Prostate gland (tissue), 2 donors: ENCODE data around the gene MAGI2. TPM values are rescaled to one million over a fixed set of nuclear protein-coding genes. Genes with fewer than 3 reads are reported as not detected.

Experiments used
- DNase-seq: peaks from one replicate; pipeline ENCODE4 v3.0.0-alpha.2; 2019; ENCODE audit warnings: low spot score
- H3K27ac ChIP-seq, 2 donors: fragments of 200-600 bp; sonication (generic); 2 replicates each; pipeline ENCODE4 v1.5.1; 2017 to 2019
- H3K27me3 ChIP-seq: fragments of 200-600 bp; sonication (generic); replicated peaks from 2 replicates; pipeline ENCODE4 v1.5.1; 2019; ENCODE audit not compliant: insufficient read depth
- H3K36me3 ChIP-seq, 2 donors: fragments of 200-600 bp; sonication (generic); 1 replicate in 1 of 2; 2 replicates in 1 of 2; pipeline versions ENCODE4 v1.5.1 to v1.8.1; 2017 to 2019
- H3K4me1 ChIP-seq: fragments of 200-600 bp; sonication (generic); replicated peaks from 2 replicates; pipeline ENCODE4 v1.5.1; 2019
- H3K4me3 ChIP-seq, 2 donors: fragments of 200-600 bp; sonication (generic); 2 replicates each; pipeline ENCODE4 v1.5.1; 2017 to 2019
- H3K9me3 ChIP-seq: fragments of 200-600 bp; sonication (generic); 2 replicates; pipeline ENCODE4 v1.5.1; 2017
- POLR2A ChIP-seq: fragments of 450-650 bp; IDR thresholded peaks from one replicate; pipeline ENCODE4 v1.6.1; 2016; ENCODE audit warnings: antibody characterized with exemption, mild to moderate bottlenecking
- POLR2AphosphoS5 ChIP-seq: sonication (generic); formaldehyde crosslinking; IDR thresholded peaks from one replicate; pipeline ENCODE4 v1.6.1; 2017; ENCODE audit warnings: antibody characterized with exemption
- WGBS: methylation state at CpG from one replicate; pipeline ENCODE4 v1.1.5; 2018; 5-methylcytosine and 5-hydroxymethylcytosine counted together
- intact Hi-C: fragments of 100-400 bp; cut with DNase I; formaldehyde crosslinking; loops from one replicate; pipeline ENCODE4 v1.14.2; 2022
- total RNA-seq, 2 donors: library from RNA; depleted of rRNA; stranded (reverse); fragments of >200 nt; gene quantifications; one replicate each; pipeline ENCODE4 v1.1.0, GENCODE V29; 2016
- TF ChIP-seq, protein P1 (sequence below), 4 experiments: fragments of 200-600 bp in 2 of 4; fragments of 450-650 bp in 2 of 4; sonication (generic) in 2 of 4; IDR thresholded peaks; 1 replicate in 3 of 4; 2 replicates in 1 of 4; pipeline ENCODE4 v1.5.1; 2016 to 2019; ENCODE audit warnings: antibody characterized with exemption in 4 of 4, mild to moderate bottlenecking in 2 of 4, moderate library complexity in 2 of 4

Gene MAGI2
- total RNA-seq, 2 donors from 2014 or later: 27.1 to 31.3 TPM

DNA sequence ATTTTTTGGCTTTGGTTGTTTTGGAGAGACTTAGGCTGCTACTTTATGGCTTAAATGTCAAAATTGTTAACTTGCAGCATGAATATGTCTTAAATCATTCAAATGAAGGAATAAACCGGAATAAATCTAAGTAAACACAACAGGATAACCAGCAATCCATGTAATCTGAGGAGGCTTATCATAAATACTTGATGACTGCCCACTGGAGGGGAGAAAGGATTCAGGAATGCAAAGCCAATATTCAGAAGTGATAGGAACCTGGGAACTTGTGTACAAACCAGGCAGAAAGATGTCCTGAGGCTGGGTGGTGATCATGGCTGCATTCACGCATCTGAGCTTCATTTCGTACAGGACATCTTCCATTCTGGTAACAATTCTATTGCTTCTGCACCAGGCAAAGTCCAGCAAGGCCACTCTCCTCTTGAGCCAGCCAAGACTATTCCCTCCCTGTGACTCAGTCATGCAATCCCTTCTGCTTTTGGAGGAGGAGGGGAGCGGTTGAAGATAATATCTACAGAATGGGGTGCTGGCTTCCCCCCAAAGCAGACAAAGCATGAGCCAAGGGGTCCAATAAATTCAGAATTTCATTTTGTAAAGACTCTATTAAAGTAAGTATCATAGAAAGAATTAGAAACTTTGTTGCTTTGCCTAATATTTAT lies 1280.4 kb downstream of the MAGI2 start:
- no peaks in the 10 kb centered on the region for H3K9me3 ChIP-seq
- H3K4me1 ChIP-seq: no peaks in the 10 kb centered on the region
- no peaks in the 10 kb centered on the region for H3K36me3 ChIP-seq
- H3K4me3 ChIP-seq: no peak overlapping the region
- no peaks in the 10 kb centered on the region for H3K27me3 ChIP-seq
- 24% methylated on average over 4 of the region's 4 CpGs for WGBS
- DNase-seq: no peak
- intact Hi-C loops: loop anchor here (10.0 kb wide), 1 partner anchor 112 kb away; no protein-coding TSS in a partner anchor
- H3K27ac ChIP-seq: no peak overlapping the region
- no peak for TF ChIP-seq POLR2AphosphoS5
- TF ChIP-seq POLR2A: no peak
- TF ChIP-seq, protein P1, sequence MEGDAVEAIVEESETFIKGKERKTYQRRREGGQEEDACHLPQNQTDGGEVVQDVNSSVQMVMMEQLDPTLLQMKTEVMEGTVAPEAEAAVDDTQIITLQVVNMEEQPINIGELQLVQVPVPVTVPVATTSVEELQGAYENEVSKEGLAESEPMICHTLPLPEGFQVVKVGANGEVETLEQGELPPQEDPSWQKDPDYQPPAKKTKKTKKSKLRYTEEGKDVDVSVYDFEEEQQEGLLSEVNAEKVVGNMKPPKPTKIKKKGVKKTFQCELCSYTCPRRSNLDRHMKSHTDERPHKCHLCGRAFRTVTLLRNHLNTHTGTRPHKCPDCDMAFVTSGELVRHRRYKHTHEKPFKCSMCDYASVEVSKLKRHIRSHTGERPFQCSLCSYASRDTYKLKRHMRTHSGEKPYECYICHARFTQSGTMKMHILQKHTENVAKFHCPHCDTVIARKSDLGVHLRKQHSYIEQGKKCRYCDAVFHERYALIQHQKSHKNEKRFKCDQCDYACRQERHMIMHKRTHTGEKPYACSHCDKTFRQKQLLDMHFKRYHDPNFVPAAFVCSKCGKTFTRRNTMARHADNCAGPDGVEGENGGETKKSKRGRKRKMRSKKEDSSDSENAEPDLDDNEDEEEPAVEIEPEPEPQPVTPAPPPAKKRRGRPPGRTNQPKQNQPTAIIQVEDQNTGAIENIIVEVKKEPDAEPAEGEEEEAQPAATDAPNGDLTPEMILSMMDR (IDR thresholded peaks at IDR 0.05): no peak

- 30% methylated on average over 5 of the region's 5 CpGs for WGBS
- Histone ChIP-seq H3K4me3 (no peak overlapping the region), H3K27me3 (no peaks in the 10 kb centered on the region), H3K36me3 (no peaks in the 10 kb centered on the region), H3K4me1 (no peaks in the 10 kb centered on the region), H3K9me3 (no peaks in the 10 kb centered on the region), H3K27ac (no peak overlapping the region)
- DNase-seq: no peak
- intact Hi-C loops: loop anchor here (10.0 kb wide), 1 partner anchor 112 kb away; no protein-coding TSS in a partner anchor
- TF ChIP-seq POLR2AphosphoS5 (no peak), POLR2A (no peak)
- TF ChIP-seq, protein P1 (IDR thresholded peaks at IDR 0.05): no peak
These were observed 1281.2 kb downstream of the MAGI2 start for GRCh38 chr7:78172267-78172757.

DNA sequence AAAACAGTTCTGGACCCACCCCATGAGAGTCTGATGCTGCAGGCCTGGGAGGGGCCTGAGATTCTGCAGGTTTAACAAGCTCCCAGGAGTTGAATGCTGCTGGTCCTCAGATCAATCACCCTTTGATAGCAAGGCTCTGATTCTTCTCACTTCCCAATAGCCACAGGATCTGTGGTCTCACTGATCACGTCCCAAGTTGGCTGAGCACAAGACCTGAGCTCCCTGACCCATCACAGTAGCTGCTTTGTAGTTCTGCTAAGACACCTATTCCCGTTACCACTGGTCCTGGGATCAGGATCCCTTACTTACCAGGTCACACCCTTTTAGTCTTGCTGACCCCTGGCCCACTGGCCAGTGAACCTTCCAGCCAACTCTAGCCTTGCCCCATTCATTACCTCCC lies 1282.1 kb downstream of the MAGI2 start:
- WGBS: 100% methylated on average over 2 of the region's 2 CpGs
- H3K27me3 ChIP-seq: no peaks in the 10 kb centered on the region
- no peaks in the 10 kb centered on the region for H3K4me1 ChIP-seq
- no peak for TF ChIP-seq POLR2A
- TF ChIP-seq, protein P1 (IDR thresholded peaks at IDR 0.05): no peak
- no peak for TF ChIP-seq POLR2AphosphoS5
- intact Hi-C loops: loop anchor here (10.0 kb wide), 1 partner anchor 113 kb away; no protein-coding TSS in a partner anchor
- no peaks in the 10 kb centered on the region for H3K9me3 ChIP-seq
- no peak overlapping the region for H3K27ac ChIP-seq
- H3K36me3 ChIP-seq: no peaks in the 10 kb centered on the region
- no peak overlapping the region for H3K4me3 ChIP-seq
- no peak for DNase-seq

DNA sequence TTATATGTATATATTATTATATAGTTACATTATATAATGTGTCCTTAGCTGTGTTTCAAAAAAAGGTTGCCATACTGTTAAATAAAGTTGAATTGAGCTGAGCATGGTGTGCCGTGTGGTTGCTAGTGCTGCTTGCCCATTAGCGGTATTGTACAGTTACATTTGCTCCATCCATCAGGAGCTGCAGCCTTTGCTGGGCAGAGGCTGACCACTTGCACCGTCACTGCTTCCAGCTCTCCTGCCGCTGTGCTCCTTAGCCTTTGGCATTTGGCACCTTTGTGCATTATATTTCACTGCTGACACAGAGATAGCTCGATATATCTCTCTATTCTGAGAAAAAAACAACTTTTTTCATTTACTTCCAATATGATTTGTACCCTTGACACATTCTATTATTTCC lies 1282.7 kb downstream of the MAGI2 start:
- DNase-seq: no peak
- Histone ChIP-seq H3K36me3 (no peaks in the 10 kb centered on the region), H3K27me3 (no peaks in the 10 kb centered on the region), H3K4me3 (no peak overlapping the region), H3K9me3 (no peaks in the 10 kb centered on the region), H3K27ac (no peak overlapping the region), H3K4me1 (no peaks in the 10 kb centered on the region)
- intact Hi-C loops: loop anchor here (10.0 kb wide), 1 partner anchor 114 kb away; no protein-coding TSS in a partner anchor
- WGBS: 87% methylated on average over 5 of the region's 5 CpGs
- no peak for TF ChIP-seq POLR2A
- TF ChIP-seq, protein P1 (IDR thresholded peaks at IDR 0.05): no peak
- TF ChIP-seq POLR2AphosphoS5: no peak

DNA sequence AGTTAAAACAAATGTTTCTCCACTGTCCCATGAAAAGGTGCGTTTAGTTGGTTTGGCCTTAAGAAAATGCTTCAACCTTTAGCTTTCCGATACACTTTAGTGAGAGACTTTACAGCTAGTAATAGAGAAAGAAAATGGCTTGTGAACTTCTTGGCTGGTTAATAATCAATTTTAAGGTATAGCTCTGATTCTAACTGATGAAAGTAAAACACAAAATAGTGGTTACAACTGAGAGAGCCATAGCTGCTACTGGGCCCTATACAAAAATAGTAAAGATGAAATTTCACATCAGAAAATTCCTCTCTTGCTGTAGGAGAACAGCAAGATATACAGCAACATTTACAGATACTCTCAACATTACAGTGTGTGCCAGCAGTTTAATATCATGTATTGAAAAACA lies 1283.5 kb downstream of the MAGI2 start:
- Histone ChIP-seq H3K9me3 (no peaks in the 10 kb centered on the region), H3K27me3 (no peaks in the 10 kb centered on the region), H3K27ac (no peak overlapping the region), H3K4me3 (no peak overlapping the region), H3K36me3 (no peaks in the 10 kb centered on the region), H3K4me1 (no peaks in the 10 kb centered on the region)
- no peak for TF ChIP-seq POLR2A
- TF ChIP-seq, protein P1 (IDR thresholded peaks at IDR 0.05): no peak
- WGBS: 36% methylated on average over 2 of the region's 2 CpGs
- intact Hi-C loops: loop anchor here (10.0 kb wide), 1 partner anchor 115 kb away; no protein-coding TSS in a partner anchor
- no peak for DNase-seq
